OCI-LY7 (cell line): ENCODE results near the gene FPR1. TPM values are rescaled to one million over a fixed set of nuclear protein-coding genes. Genes with fewer than 3 reads are reported as not detected.

Experiments
- BruUV-seq: library from RNA; stranded (reverse); fragments of 400-500 nt; replicated peaks from 2 replicates; lab custom pipeline; 2021; lab: Mats Ljungman, UMichigan
- CTCF ChIA-PET: fragments of 300-600 bp; sonication (Branson Sonifier 250); formaldehyde crosslinking; loops from one replicate; lab custom pipeline; 2022; ENCODE audit warnings: antibody characterized with exemption; ENCODE audit not compliant: unreplicated experiment; lab: Charles Lee
- POLR2A ChIA-PET: fragments of 300-600 bp; sonication (Branson Sonifier 250); formaldehyde crosslinking; loops from one replicate; lab custom pipeline; 2022; ENCODE audit warnings: antibody characterized with exemption; lab: Charles Lee
- DNase-seq: peaks from one replicate; pipeline ENCODE4 v3.0.0-alpha.2; 2015; ENCODE audit warnings: low spot score
- H2AFZ ChIP-seq: fragments of 200-600 bp; sonication (generic), shearing (Covaris generic); 2 replicates; pipeline ENCODE4 v1.6.1; 2014; ENCODE audit warnings: mild to moderate bottlenecking, antibody characterized with exemption, low read length, moderate library complexity
- H3K27ac ChIP-seq: fragments of 200-600 bp; sonication (generic); 2 replicates; pipeline ENCODE4 v1.5.1; 2014; ENCODE audit warnings: mixed run types, low read depth, mild to moderate bottlenecking, moderate library complexity, low read length, inconsistent platforms; ENCODE audit not compliant: poor library complexity, severe bottlenecking
- H3K36me3 ChIP-seq: fragments of 200-600 bp; sonication (generic); 2 replicates; pipeline ENCODE4 v1.6.1; 2014; ENCODE audit warnings: mild to moderate bottlenecking, antibody characterized with exemption, low read length, moderate library complexity, mixed read lengths; ENCODE audit not compliant: insufficient read depth
- H3K4me1 ChIP-seq: fragments of 200-600 bp; sonication (generic); 2 replicates; pipeline ENCODE4 v1.5.1; 2014; ENCODE audit warnings: mild to moderate bottlenecking, low read length; ENCODE audit not compliant: insufficient read depth, poor library complexity, severe bottlenecking
- H3K4me2 ChIP-seq: fragments of 200-600 bp; sonication (generic); 2 replicates; pipeline ENCODE4 v1.6.1; 2014; ENCODE audit warnings: mild to moderate bottlenecking, low read length
- H3K4me3 ChIP-seq: fragments of 200-600 bp; sonication (generic); 2 replicates; pipeline ENCODE4 v1.5.1; 2014; ENCODE audit warnings: mild to moderate bottlenecking, low read depth, low read length; ENCODE audit not compliant: poor library complexity, severe bottlenecking
- H3K79me2 ChIP-seq: fragments of 200-600 bp; sonication (generic); 2 replicates; pipeline ENCODE4 v1.6.1; 2016; ENCODE audit warnings: low read depth, mild to moderate bottlenecking, low read length, moderate library complexity, mixed read lengths; ENCODE audit not compliant: insufficient read depth
- H3K9me2 ChIP-seq: fragments of 200-600 bp; sonication (generic); 2 replicates; pipeline ENCODE4 v1.6.1; 2016; ENCODE audit warnings: mild to moderate bottlenecking, low read length, mixed read lengths; ENCODE audit not compliant: insufficient read depth
- H3K9me3 ChIP-seq: fragments of 200-600 bp; sonication (generic); 2 replicates; pipeline ENCODE4 v1.6.1; 2014; ENCODE audit warnings: mild to moderate bottlenecking, mixed run types, low read length, mixed read lengths
- H4K20me1 ChIP-seq: fragments of 200-600 bp; sonication (generic); 2 replicates; pipeline ENCODE4 v1.6.1; 2014; ENCODE audit warnings: mild to moderate bottlenecking, antibody characterized with exemption, low read length, moderate library complexity, mixed read lengths; ENCODE audit not compliant: insufficient read depth
- EZH2phosphoT487 ChIP-seq: fragments of 200-600 bp; sonication (generic); IDR thresholded peaks from 2 replicates; pipeline ENCODE4 v1.6.1; 2018; ENCODE audit warnings: low read depth, borderline replicate concordance, mild to moderate bottlenecking, mixed run types, antibody characterized with exemption, low read length, moderate library complexity, mixed read lengths
- intact Hi-C: fragments of 100-400 bp; cut with micrococcal nuclease; formaldehyde crosslinking; loops from one replicate; pipeline ENCODE4 v1.10.0; 2022; ENCODE audit not compliant: unreplicated experiment
- total RNA-seq, 2 experiments: library from RNA; depleted of rRNA in 1 of 2; stranded (reverse); fragments of >200 nt in 1 of 2; shearing (Covaris generic) in 1 of 2; gene quantifications; 2 replicates each; pipeline ENCODE4 v1.2.3, GENCODE V29; 2014 to 2022
- TF ChIP-seq, protein P1 (sequence below): fragments of 200-600 bp; sonication (generic); conservative IDR thresholded peaks from 2 replicates; pipeline ENCODE4 v1.5.1; 2014; ENCODE audit warnings: mild to moderate bottlenecking, antibody characterized with exemption, low read length, moderate library complexity, mixed read lengths

The FPR1 gene
- total RNA-seq, 2 experiments from 2014 or later = not detected

DNA sequence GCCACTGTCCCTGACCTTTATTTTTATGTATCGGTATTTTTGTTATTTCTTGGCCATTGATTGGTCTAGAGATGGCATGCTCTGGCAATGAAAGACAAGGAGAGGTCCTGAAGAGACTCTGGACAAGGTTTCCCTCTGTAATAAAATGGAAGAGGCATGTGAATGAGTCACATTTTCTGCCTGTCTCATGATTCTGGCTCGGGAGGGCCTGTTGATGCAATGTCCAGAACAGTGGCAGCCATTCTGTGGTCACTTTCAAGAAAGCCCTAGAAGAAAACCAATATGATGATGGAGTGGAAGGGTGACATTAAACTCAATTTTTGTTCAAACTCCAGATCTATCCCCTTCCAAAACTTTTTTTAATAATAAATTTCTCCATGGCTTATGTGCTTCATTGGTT, 41.3 kb upstream of the FPR1 start:
- no peak overlapping the region for H3K27ac ChIP-seq
- TF ChIP-seq, protein P1, sequence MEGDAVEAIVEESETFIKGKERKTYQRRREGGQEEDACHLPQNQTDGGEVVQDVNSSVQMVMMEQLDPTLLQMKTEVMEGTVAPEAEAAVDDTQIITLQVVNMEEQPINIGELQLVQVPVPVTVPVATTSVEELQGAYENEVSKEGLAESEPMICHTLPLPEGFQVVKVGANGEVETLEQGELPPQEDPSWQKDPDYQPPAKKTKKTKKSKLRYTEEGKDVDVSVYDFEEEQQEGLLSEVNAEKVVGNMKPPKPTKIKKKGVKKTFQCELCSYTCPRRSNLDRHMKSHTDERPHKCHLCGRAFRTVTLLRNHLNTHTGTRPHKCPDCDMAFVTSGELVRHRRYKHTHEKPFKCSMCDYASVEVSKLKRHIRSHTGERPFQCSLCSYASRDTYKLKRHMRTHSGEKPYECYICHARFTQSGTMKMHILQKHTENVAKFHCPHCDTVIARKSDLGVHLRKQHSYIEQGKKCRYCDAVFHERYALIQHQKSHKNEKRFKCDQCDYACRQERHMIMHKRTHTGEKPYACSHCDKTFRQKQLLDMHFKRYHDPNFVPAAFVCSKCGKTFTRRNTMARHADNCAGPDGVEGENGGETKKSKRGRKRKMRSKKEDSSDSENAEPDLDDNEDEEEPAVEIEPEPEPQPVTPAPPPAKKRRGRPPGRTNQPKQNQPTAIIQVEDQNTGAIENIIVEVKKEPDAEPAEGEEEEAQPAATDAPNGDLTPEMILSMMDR = no peak
- no peak for TF ChIP-seq EZH2phosphoT487
- H3K4me3 ChIP-seq = no peak overlapping the region
- no TSS peak for BruUV-seq
- intact Hi-C loops = no loop called here
- no peaks in the 10 kb centered on the region for H3K36me3 ChIP-seq
- H3K9me3 ChIP-seq = no peaks in the 10 kb centered on the region
- H4K20me1 ChIP-seq = no peaks in the 10 kb centered on the region
- H3K4me2 ChIP-seq = no peak overlapping the region
- no peaks in the 10 kb centered on the region for H3K79me2 ChIP-seq
- CTCF ChIA-PET = no interaction called here
- no peaks in the 10 kb centered on the region for H3K4me1 ChIP-seq
- H2AFZ ChIP-seq = no peak overlapping the region
- H3K9me2 ChIP-seq = no peaks in the 10 kb centered on the region
- no peak for DNase-seq
- POLR2A ChIA-PET = no interaction called here

DNA sequence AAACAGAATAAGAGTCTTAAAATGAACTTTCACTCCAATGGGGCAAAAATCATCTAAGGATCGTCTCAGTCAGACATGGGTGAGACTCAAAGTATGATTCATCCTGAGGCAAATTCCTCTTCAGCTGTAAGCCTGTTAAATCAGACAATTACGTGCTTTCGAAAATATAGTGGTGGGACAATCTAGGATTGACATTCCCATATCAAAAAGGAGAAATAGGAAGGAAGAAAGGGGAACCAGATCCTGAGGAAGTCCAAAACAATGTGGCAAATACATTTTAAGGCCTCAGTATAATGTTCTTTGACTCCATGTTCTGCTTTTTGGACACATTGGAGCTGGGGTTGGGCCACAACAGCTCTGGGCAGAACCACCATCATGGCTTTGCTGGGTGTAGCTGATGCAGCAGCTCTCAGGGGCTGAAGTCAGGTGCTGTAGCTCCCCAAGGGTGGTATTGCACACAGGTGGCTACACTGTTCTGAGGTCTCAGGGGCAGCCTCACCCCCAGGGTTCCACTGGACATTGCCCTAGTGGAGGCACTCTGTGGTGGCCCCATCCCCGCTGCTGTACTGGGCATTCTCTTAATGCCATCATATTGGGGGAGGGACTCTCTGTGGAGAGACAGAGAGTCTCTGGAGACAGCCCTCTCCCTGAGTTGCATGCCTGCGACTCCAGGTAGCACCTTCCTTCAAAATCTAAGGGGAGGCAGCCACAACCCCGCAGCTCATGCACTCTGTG, 37.5 kb upstream of the FPR1 start:
- intact Hi-C loops = no loop called here
- H3K4me2 ChIP-seq = no peak overlapping the region
- TF ChIP-seq, protein P1 = no peak
- no peak for TF ChIP-seq EZH2phosphoT487
- ChIA-PET CTCF (no interaction called here), POLR2A (interaction anchor here (0.7 kb wide), 1 partner anchor 398 kb away, joined by 3 read pairs; no protein-coding TSS in a partner anchor)
- H3K79me2 ChIP-seq = no peaks in the 10 kb centered on the region
- no peaks in the 10 kb centered on the region for H3K36me3 ChIP-seq
- no peaks in the 10 kb centered on the region for H3K9me3 ChIP-seq
- no peak overlapping the region for H3K4me3 ChIP-seq
- no peak overlapping the region for H3K27ac ChIP-seq
- no peak for DNase-seq
- H3K9me2 ChIP-seq = no peaks in the 10 kb centered on the region
- H4K20me1 ChIP-seq = no peaks in the 10 kb centered on the region
- BruUV-seq = no TSS peak
- H2AFZ ChIP-seq = no peak overlapping the region
- H3K4me1 ChIP-seq = no peaks in the 10 kb centered on the region

DNA sequence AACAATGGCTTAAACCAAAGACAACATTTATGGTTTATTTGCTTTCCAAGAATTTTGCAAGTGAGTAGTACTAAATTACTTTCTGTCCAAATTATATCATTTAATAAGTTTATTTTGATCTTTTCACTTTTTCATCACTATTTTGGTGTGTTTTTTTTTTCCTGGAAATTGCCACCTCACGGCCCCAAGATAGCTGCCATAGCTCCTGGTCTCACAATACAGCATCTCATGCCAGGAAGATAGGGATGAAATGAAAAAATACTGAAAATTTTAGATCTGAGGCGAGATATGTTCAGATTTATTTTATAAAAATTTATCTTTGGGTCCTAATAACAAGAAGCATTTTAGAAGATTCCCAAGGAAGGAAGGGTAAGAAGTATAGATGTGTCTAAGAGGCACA, 36.4 kb upstream of the FPR1 start:
- BruUV-seq = no TSS peak

More for the DNA sequence above, 36.4 kb upstream of the FPR1 start:
- CTCF ChIA-PET = no interaction called here
- Histone ChIP-seq H3K4me3 (no peak overlapping the region), H4K20me1 (no peaks in the 10 kb centered on the region), H3K9me3 (no peaks in the 10 kb centered on the region), H3K36me3 (no peaks in the 10 kb centered on the region), H3K4me2 (no peak overlapping the region), H3K27ac (no peak overlapping the region), H3K4me1 (no peaks in the 10 kb centered on the region), H3K79me2 (no peaks in the 10 kb centered on the region), H3K9me2 (no peaks in the 10 kb centered on the region), H2AFZ (no peak overlapping the region)
- POLR2A ChIA-PET = no interaction called here
- intact Hi-C loops = no loop called here
- no peak for TF ChIP-seq EZH2phosphoT487
- TF ChIP-seq, protein P1 = no peak
- DNase-seq = no peak
